AG09319 (cell line): ENCODE results near the gene KMT2B.

Source experiments
- DNase-seq: peaks from one replicate; pipeline ENCODE4 v3.0.0-alpha.2; 2010; ENCODE audit warnings: low read depth; ENCODE audit errors: extremely low read depth
- CTCF ChIP-seq: IDR thresholded peaks from 2 replicates; pipeline ENCODE4 v1.5.1; 2011; ENCODE audit warnings: low read depth, mild to moderate bottlenecking, inconsistent platforms, low read length, moderate library complexity

KMT2B gene

DNA sequence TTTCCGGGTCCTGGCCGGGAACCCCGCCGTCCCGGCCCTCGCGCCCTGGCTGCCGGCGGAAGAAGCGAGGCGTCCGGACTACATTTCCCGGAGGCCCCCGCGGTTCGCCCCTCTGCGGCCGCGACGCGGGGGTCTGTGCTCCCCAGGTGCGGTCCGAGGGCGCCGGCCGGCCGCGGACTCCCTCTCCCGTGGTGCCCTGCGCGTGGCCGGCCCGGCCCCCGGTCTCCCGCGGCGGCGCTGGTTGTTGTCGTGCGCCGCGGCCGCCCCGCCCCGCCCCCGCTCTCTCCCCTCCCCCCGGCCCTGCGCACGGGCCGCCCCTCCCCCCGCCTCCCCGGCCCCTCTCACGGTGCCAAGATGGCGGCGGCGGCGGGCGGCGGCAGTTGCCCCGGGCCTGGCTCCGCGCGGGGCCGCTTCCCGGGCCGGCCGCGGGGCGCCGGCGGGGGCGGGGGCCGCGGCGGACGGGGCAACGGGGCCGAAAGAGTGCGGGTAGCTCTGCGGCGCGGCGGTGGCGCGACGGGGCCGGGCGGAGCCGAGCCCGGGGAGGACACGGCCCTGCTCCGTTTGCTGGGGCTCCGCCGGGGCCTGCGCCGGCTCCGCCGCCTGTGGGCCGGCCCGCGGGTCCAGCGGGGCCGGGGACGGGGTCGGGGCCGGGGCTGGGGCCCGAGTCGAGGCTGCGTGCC is at the start of gene KMT2B:
Gene KMT2B (plus strand): TSS at position 339 of the 680 bp plus-strand sequence. CDS start 16 bp downstream, at position 355.
- peak; percentile 89 for DNase-seq
- no peak for TF ChIP-seq CTCF

GRCh38 chr19:35669566-35669965 is 48.2 kb upstream of the KMT2B start:
- TF ChIP-seq CTCF = no peak
- DNase-seq = no peak

DNA sequence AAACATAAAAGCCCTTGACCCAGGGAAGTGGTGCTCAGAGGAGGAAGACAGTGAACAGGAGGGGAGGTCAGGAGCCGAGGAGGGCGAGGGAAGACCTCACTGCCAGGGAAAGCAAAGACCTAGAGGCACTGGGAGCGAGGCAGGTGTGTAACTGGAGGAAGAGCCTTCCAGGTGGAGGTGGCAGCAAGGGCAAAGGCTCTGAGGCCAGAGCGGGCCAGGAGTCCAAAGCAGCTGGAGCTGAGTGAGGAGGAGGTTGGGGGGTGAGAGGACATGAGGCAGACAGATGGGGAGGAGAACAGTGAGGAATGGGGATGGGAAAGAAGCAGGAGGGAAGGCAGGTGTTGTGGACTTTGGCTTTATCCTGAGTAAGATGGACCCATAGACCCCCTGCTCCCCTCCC is 47.8 kb upstream of the KMT2B start:
- no peak for TF ChIP-seq CTCF
- no peak for DNase-seq

DNA sequence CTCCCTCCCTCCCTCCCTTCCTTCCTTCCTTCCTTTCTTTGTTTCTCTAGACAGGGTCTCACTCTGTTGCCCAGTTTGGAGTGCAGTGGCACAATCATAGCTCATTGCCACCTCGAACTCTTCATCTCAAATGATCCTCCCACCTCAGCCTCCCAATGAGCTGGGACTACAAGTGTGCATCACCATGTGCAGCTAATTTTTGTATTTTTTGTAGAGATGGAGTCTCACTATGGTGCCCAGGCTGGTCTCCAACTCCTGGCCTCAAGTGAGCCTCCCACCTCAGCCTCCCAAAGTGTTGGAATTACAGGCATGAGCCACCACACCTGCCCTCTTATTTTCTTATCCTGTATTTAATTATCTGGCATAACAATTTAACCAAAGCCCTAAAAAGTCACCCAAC is 47.1 kb upstream of the KMT2B start:
- no peak for TF ChIP-seq CTCF
- no peak for DNase-seq

DNA sequence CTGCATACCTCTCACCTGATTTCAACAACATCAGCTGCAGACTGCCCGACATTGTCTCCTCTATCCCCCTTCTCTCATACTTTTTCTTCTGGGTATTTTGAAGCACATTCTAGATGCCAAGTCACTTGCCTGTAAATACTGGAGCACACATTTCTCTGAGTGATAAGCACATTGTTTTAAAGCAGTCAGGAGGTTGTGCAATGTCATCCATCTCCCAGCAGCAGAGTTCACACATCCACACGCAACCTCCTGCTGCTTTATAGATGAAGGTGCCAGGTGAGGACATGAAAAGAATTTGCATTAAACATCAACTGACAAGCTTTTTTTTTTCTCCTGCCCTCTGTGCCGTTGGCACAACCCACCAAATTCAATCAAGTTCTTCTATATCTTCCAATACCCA is 46.0 kb upstream of the KMT2B start:
- no peak for TF ChIP-seq CTCF
- DNase-seq = no peak

DNA sequence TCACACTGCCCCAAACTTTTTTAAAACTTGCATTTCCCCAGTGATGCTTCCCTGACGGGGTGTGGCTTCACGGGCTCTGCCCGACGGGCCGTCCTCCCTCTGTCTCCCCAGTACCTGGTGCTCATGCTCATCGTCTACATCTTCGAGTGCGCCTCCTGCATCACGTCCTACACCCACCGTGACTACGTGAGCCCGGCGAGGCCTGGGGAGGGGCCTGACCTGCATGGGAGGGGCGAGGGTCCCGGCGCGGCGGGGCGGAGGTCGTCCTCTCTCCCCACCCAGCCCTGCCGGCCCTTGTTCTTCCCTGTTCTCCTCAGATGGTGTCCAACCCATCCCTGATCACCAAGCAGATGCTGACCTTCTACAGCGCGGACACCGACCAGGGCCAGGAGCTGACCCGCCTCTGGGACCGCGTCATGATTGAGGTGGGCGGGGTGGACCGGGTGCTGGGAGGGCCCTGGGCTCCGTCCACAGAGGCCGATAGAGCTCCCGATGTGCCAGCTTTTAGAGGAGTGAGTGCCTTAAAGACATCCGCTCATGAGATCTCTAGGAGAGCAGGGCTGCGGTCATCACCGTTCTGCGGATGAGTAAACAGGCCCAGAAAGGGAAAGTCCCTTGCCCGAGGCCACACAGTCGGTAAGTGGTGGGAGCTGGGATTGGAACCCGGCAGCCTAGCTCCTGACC is 44.5 kb upstream of the KMT2B start:
- DNase-seq = no peak
- no peak for TF ChIP-seq CTCF

DNA sequence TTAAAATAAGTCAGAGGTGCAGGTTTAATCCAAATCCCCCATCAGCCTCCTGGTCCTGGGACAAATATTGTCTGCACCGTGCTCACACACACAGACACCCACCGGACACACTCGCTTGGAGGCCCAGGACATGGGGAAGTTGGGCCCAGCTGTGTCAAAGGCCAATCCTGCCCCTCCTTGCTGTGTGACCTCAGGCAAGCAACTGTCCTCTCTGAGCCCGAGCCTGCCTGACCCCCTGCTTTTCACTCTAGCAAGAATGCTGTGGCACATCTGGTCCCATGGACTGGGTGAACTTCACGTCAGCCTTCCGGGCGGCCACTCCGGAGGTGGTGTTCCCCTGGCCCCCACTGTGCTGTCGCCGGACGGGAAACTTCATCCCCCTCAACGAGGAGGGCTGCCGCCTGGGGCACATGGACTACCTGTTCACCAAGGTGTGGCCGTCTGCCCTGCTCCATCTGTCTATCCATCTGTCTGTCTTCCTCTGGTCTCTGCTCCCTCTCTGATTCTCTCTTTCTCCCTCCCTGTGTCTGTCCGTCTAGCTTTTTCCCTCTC is 42.1 kb upstream of the KMT2B start:
- DNase-seq = no peak
- no peak for TF ChIP-seq CTCF
